Measurements from ENCODE around the gene UHMK1.
"Not testable (repeated sequence)": the region's sequence is repeated elsewhere in the genome, so short reads cannot be mapped to it uniquely, and the experiment has no call there.

The UHMK1 gene

GRCh38 chr1:162564762-162565218, 67.2 kb downstream of the UHMK1 start:
- no peaks in the 10 kb centered on the region for H3K27me3 Mint-ChIP-seq
- no peak overlapping the region for H3K27ac Mint-ChIP-seq
- H3K4me1 Mint-ChIP-seq (ENCODE audit: low read depth), result peaks cover 44% of the 10 kb centered on the region
- no peaks in the 10 kb centered on the region for H3K9me3 Mint-ChIP-seq
- intact Hi-C loops (cut with micrococcal nuclease), result loop anchor here (5.0 kb wide), 1 partner anchor 37 kb away; no protein-coding TSS in a partner anchor
- no peak overlapping the region for H3K4me3 Mint-ChIP-seq
- peaks cover 32% of the 10 kb centered on the region for H3K36me3 Mint-ChIP-seq (ENCODE audit: low read depth)

- Mint-ChIP-seq H3K4me3 (no peak overlapping the region), H3K9me3 (no peaks in the 10 kb centered on the region), H3K27ac (no peak overlapping the region), H3K36me3 (ENCODE audit: low read depth) (peaks cover 32% of the 10 kb centered on the region), H3K27me3 (no peaks in the 10 kb centered on the region), H3K4me1 (ENCODE audit: low read depth) (peaks cover 42% of the 10 kb centered on the region)
- intact Hi-C loops (cut with micrococcal nuclease), result no loop called here
Observed at GRCh38 chr1:162565460-162565859, 67.8 kb downstream of the UHMK1 start.

GRCh38 chr1:162566870-162567269, 69.3 kb downstream of the UHMK1 start:
- Mint-ChIP-seq H3K9me3 (no peaks in the 10 kb centered on the region), H3K4me3 (no peak overlapping the region), H3K27ac (no peak overlapping the region), H3K27me3 (no peaks in the 10 kb centered on the region), H3K4me1 (ENCODE audit: low read depth) (peaks cover 32% of the 10 kb centered on the region), H3K36me3 (ENCODE audit: low read depth) (peaks cover 21% of the 10 kb centered on the region)
- intact Hi-C loops (cut with micrococcal nuclease), result no loop called here

- H3K4me3 Mint-ChIP-seq, result no peak overlapping the region
- no peaks in the 10 kb centered on the region for H3K27me3 Mint-ChIP-seq
- peaks cover 18% of the 10 kb centered on the region for H3K36me3 Mint-ChIP-seq (ENCODE audit: low read depth)
- peaks cover 19% of the 10 kb centered on the region for H3K4me1 Mint-ChIP-seq (ENCODE audit: low read depth)
- intact Hi-C loops (cut with micrococcal nuclease), result no loop called here
- no peak overlapping the region for H3K27ac Mint-ChIP-seq
- no peaks in the 10 kb centered on the region for H3K9me3 Mint-ChIP-seq
Observed at GRCh38 chr1:162568802-162569201, 71.2 kb downstream of the UHMK1 start.

- no peak overlapping the region for H3K4me3 Mint-ChIP-seq
- H3K4me1 Mint-ChIP-seq (ENCODE audit: low read depth), result peaks cover 9% of the 10 kb centered on the region
- no peaks in the 10 kb centered on the region for H3K27me3 Mint-ChIP-seq
- peaks cover 18% of the 10 kb centered on the region for H3K36me3 Mint-ChIP-seq (ENCODE audit: low read depth)
- H3K9me3 Mint-ChIP-seq, result no peaks in the 10 kb centered on the region
- intact Hi-C loops (cut with micrococcal nuclease), result no loop called here
- H3K27ac Mint-ChIP-seq, result no peak overlapping the region
Observed at GRCh38 chr1:162570718-162571117, 73.1 kb downstream of the UHMK1 start.

- H3K4me3 Mint-ChIP-seq, result not testable (repeated sequence)
Observed at GRCh38 chr1:162571121-162571520, 73.5 kb downstream of the UHMK1 start.

GRCh38 chr1:162571696-162572095, 74.1 kb downstream of the UHMK1 start:
- H3K4me3 Mint-ChIP-seq, result no peak overlapping the region
- H3K4me1 Mint-ChIP-seq (ENCODE audit: low read depth), result peaks cover 9% of the 10 kb centered on the region
- H3K9me3 Mint-ChIP-seq, result no peaks in the 10 kb centered on the region
- intact Hi-C loops (cut with micrococcal nuclease), result no loop called here
- H3K27me3 Mint-ChIP-seq, result no peaks in the 10 kb centered on the region
- H3K36me3 Mint-ChIP-seq (ENCODE audit: low read depth), result peaks cover 12% of the 10 kb centered on the region
- H3K27ac Mint-ChIP-seq, result no peak overlapping the region

More at GRCh38 chr1:162571121-162571520, 73.5 kb downstream of the UHMK1 start:
- H3K4me1 Mint-ChIP-seq (ENCODE audit: low read depth); H3K27me3 Mint-ChIP-seq; H3K9me3 Mint-ChIP-seq; intact Hi-C loops (cut with micrococcal nuclease); H3K27ac Mint-ChIP-seq: not testable (repeated sequence)
- peaks cover 18% of the 10 kb centered on the region for H3K36me3 Mint-ChIP-seq (ENCODE audit: low read depth)

GRCh38 chr1:162573136-162573535, 75.5 kb downstream of the UHMK1 start:
- intact Hi-C loops (cut with micrococcal nuclease), result no loop called here
- H3K36me3 Mint-ChIP-seq (ENCODE audit: low read depth), result peaks cover 4% of the 10 kb centered on the region

GRCh38 chr1:162578071-162578700, 80.6 kb downstream of the UHMK1 start:
- no peaks in the 10 kb centered on the region for H3K9me3 Mint-ChIP-seq
- no peak overlapping the region for H3K27ac Mint-ChIP-seq
- intact Hi-C loops (cut with micrococcal nuclease), result no loop called here
- H3K36me3 Mint-ChIP-seq (ENCODE audit: low read depth), result peaks cover 23% of the 10 kb centered on the region
- no peaks in the 10 kb centered on the region for H3K27me3 Mint-ChIP-seq
- H3K4me3 Mint-ChIP-seq, result no peak overlapping the region
- no peaks in the 10 kb centered on the region for H3K4me1 Mint-ChIP-seq (ENCODE audit: low read depth)

More at GRCh38 chr1:162573136-162573535, 75.5 kb downstream of the UHMK1 start:
- no peaks in the 10 kb centered on the region for H3K9me3 Mint-ChIP-seq
- H3K4me3 Mint-ChIP-seq, result no peak overlapping the region
- no peak overlapping the region for H3K27ac Mint-ChIP-seq
- peaks cover 9% of the 10 kb centered on the region for H3K4me1 Mint-ChIP-seq (ENCODE audit: low read depth)
- no peaks in the 10 kb centered on the region for H3K27me3 Mint-ChIP-seq

- H3K4me1 Mint-ChIP-seq (ENCODE audit: low read depth), result no peaks in the 10 kb centered on the region
- peaks cover 23% of the 10 kb centered on the region for H3K36me3 Mint-ChIP-seq (ENCODE audit: low read depth)
- H3K27me3 Mint-ChIP-seq, result no peaks in the 10 kb centered on the region
- no peaks in the 10 kb centered on the region for H3K9me3 Mint-ChIP-seq
- H3K4me3 Mint-ChIP-seq, result no peak overlapping the region
- no peak overlapping the region for H3K27ac Mint-ChIP-seq
- intact Hi-C loops (cut with micrococcal nuclease), result no loop called here
Observed at GRCh38 chr1:162578936-162579335, 81.3 kb downstream of the UHMK1 start.

Data from dendritic cell treated with granulocyte-macrophage colony-stimulating factor and Interleukin-4, amounts not matched to agents 40 ng/mL and 50 ng/mL, for 4 days (primary cell).